Activated CD8-positive, alpha-beta memory T cell treated with anti-CD3 and anti-CD28 coated beads for 36 hours (primary cell): ENCODE measurements around the gene FAM171A1. TPM values are rescaled to one million over a fixed set of nuclear protein-coding genes. Genes with fewer than 3 reads are reported as not detected.
"Not testable (repeated sequence)": the region's sequence is repeated elsewhere in the genome, so short reads cannot be mapped to it uniquely, and the experiment has no call there.

Experiments
- CTCF ChIA-PET: fragments of 350-600 bp; sonication (Branson Sonifier 250); formaldehyde crosslinking; loops from one replicate; lab custom pipeline; 2021; ENCODE audit warnings: antibody characterized with exemption; lab: Charles Lee
- POLR2A ChIA-PET: fragments of 350-600 bp; sonication (Branson Sonifier 250); formaldehyde crosslinking; loops from one replicate; lab custom pipeline; 2021; ENCODE audit warnings: antibody characterized with exemption; lab: Charles Lee
- total RNA-seq, 2 experiments: library from RNA; stranded (reverse); gene quantifications; one replicate each; pipeline ENCODE4 v1.2.3, GENCODE V29; 2021

The FAM171A1 gene
- total RNA-seq, 2 experiments from 2014 or later = 4.3 TPM

DNA sequence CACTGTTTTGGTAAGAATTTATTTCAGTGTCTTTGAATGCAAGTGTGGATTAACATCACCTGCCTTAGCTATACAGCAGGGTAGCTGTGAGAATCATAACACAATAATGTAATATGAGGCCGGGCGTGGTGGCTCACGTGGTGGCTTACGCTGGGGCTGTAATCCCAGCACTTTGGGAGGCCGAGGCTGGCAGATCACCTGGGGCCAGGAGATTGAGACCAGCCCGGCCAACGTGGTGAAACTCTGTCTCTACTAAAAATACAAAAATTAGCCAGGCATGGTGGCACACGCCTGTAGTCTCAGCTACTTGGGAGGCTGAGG lies 168.8 kb downstream of the FAM171A1 start:
- CTCF ChIA-PET = interaction anchor here (0.9 kb wide), 1 partner anchor 10 kb away, joined by 3 read pairs; no protein-coding TSS in a partner anchor
- POLR2A ChIA-PET = not testable (repeated sequence)

DNA sequence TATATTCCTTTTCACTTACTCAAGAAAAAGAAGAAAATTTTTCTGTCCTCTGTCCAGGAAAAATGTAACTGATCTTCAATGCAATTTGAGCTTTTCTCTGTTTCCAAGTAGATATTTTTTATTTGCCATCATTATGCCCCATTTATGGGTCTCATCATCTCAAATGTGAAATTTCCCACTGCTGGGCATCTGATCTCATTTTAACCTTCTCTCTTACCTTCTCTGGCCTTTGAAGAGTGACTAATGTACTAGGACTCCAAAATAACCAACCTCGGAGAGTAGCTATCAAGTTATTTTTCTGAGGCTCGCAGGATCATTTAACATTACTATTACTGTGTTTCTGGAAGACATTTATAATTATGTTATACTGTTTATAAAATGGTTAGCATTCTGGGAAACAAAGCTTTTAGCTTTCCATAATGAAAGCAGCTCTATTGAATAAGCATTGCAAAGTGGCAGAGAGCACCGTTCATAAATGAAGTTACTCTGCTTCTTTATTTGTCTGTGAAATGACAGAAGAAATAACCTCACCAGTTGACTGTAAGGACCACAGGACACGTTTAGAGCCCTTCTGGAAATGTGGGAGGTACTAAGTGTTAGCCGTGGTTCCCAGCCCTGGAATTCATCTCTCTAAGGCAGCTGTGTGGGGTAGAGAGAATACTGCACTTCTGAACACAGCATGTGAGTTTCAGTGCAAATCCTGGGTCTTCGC lies 169.3 kb downstream of the FAM171A1 start:
- ChIA-PET CTCF (no interaction called here), POLR2A (no interaction called here)

DNA sequence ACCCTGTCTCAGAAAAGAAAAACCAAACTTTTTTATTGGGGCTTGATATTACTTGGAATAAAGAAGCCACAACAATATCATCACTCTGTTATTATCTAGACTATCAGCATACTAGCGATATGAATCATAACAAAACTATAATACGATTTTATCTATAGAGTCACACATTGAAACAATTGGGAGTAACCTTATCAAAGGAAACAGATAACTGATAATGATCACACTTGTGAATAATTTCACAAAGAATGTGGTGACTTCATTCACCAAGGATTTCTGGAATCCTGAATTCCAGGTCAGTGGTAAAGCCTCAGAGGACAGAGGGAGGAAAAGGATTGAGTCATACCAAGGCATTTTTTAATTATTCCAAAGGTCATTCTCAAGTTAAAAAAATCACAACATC lies 170.5 kb downstream of the FAM171A1 start:
- ChIA-PET POLR2A (no interaction called here), CTCF (no interaction called here)

DNA sequence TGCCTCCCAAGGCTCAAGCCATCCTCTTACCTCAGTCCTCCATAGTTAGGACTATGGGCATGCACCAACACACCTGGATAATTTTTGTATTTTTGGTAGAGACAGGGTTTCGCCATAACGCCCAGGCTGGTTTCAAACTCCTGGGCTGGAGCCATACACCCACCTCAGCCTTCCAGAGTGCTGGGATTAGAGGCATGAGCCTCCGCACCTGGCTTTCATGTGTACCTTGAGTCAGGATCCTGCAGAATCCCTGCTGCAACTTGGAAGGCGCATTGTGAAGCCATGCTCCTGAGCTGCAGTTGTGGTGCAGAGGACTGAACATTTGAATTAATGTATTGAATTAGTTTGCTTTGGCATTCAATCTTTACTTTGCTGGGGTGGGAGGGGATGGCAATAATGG lies 173.2 kb downstream of the FAM171A1 start:
- ChIA-PET POLR2A (interaction anchor here (0.6 kb wide), 1 partner anchor 36 kb away, joined by 5 read pairs; no protein-coding TSS in a partner anchor), CTCF (interaction anchor here (1.1 kb wide), 1 partner anchor 10 kb away, joined by 3 read pairs; no protein-coding TSS in a partner anchor)

DNA sequence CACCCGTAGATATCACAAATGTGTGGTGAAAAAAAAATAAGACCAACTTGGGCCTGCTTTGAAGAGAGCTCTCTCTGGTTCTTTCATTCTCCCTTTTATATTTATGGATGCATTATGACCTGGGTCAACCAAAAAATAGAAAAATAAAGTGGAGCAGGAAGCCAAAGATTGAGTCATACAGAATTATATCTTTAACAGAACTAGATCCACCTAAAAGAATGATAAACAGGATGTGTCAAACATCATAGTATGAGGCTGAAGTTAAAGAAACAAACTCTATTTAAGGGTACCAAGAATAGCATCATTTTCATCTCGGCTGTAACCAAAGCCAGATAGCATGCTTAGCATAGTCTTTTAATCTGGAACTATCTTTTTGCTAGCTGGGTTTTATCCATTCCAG lies 173.8 kb downstream of the FAM171A1 start:
- POLR2A ChIA-PET = no interaction called here
- CTCF ChIA-PET = interaction anchor here (1.1 kb wide), 1 partner anchor 11 kb away, joined by 3 read pairs; no protein-coding TSS in a partner anchor

DNA sequence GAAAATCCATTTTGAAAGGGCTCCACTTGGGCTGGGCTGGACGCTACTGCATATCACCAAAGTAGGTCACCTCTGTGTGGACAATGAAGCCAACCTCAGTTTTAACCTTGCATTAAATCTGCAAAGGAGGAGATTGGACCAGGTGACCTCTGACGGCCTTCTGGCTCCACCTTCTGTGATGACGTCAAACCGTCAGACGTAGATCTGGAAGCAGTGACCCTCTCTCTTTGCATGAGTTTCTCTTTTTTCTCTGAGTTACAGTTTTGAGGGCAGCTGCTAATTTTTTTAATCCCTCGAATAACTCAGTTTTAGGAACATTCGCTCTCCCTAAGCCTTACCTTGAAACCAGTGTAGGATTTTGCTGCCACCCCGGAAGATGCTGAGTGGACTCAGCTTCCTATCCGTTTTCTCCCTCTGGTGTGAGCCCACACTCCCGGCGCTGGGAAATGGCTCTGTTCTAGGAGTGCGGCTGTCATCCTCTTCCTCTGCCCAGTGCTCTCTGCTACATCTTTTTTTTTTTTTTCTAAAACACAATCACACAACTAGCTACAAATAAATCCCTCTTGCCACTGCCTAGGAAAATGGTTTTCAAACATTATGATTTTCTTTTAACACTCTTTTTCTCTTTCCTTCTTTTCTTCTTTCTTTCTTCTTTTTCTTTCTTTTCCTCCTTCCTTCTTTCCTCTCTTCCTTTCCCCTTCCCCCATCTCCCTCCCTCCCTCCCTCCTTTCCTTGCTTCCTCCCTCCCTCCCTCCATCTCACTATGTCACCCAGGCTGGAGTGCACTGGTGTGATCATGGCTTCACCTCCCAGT lies 174.9 kb downstream of the FAM171A1 start:
- POLR2A ChIA-PET = no interaction called here
- CTCF ChIA-PET = interaction anchor here (0.7 kb wide), 1 partner anchor 51 kb away, joined by 3 read pairs; no protein-coding TSS in a partner anchor

DNA sequence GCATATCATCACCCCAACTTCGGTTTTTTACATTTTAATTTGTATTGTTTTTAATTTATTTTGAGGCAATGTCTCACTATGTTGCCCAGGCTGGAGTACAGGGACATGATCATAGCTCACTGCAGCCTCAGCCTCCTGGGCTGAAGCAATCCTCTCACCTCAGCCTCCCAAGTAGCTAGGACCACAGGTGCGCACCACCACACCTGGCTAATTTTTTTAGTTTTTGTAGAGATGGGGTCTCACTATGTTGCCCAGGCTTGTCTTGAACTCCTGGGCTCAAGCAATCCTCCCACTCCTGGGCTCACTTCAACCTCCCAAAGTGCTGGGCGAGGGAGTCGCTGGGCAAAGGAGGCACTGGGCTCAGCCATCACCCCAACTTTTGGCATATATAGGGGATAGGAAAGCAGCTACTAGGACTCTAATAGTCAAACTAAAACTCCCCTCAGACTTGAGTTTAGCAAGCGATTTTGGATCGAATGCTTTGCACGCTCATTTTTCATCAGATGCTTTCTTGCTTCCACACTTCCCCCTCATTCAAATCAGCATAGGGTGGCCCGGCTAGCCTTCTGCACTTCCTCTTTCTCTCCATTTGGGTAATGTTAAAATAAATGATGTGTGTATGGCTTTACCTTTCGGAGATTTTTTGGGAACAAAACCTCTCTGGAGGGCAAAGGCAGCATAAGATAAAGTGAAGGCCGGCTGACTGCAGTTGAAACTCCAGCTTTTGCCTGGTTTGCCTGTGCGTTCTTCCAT lies 181.8 kb downstream of the FAM171A1 start:
- ChIA-PET POLR2A (no interaction called here), CTCF (interaction anchor here (1.2 kb wide), 1 partner anchor 15 kb away, joined by 4 read pairs; no protein-coding TSS in a partner anchor)

DNA sequence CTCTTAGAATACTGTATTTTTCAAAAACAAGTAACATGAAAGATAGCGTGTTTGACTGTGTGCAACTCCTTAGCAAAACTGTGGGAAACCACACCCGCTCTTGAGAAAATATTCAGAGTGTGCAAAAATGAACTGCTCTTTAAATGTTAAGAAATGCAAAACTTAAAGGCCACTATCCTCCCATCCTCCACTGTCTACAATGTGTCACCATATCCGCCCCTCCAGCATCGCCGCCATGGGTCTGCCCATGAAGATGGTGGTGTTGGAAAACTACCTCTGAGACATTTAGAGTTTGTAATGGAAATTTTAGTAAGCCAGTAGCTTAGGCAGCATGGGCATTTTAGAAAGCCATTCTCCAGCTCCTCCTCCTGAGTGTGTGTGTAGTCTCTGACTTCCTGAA lies 182.5 kb downstream of the FAM171A1 start:
- ChIA-PET CTCF (interaction anchor here (1.2 kb wide), 1 partner anchor 14 kb away, joined by 4 read pairs; no protein-coding TSS in a partner anchor), POLR2A (no interaction called here)

DNA sequence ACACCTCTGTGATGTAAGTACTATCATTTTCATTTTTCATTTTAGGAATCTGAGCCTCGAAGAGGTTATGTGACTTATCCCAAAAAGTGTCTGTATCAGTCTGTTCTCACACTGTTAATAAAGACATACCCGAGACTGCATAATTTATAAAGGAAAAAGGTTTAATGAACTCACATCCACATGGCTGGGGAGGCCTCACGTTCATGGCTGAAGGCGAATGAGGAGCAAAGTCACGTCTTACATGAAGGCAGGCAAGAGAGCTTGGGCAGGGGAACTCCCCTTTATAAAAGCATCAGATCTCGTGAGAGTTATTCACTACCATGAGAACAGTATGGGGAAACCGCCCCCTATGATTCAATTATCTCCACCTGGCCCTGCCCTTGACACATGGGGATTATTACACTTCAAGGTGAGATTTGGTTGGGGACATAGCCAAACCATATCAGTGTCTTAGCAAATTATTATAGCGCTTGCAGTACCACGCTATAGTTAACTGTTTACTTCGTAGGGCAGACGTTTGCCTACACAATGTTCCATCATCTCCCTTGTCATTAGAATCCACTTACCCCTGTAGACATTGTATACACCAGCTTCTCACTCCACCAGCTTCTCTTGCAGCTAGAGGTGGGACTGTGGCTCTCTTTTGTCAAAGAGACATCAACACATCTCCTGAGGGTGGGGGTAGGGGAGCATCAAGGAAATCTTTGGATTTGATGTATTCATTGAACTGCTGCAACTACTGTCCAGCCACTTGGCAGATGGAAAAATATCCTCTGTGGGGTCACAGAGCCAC lies 187.2 kb downstream of the FAM171A1 start:
- ChIA-PET CTCF (no interaction called here), POLR2A (no interaction called here)

DNA sequence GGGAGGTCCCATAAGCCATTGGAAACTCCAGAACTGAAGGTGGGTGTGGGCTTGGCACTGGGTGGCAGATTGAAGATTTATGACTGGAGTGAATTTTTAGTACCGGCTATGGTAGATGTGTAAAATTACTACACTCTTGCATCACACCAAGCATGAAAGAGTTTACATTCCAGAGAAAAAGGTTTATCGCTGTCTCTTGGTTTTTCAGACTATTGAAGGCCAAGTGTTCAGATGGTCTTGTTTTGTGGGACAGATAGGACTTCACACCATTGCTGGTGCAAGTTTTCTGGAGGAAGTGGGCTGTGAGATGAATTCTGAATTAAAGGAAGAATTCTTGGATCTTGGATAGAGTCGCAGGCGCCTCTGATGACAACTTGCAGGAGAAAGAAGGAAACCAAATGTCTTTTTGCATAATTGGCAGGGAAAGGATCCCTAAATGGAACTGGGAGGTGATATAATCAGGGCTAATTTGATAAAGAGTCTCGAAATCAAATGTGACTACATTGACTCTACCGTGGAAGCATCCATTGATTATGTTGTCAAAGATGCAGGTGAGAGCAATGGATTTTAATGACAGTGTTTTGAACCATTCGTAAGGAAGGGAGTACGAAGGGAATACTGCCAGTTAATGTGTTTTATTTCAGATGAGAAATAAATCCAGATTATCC lies 188.4 kb downstream of the FAM171A1 start:
- ChIA-PET CTCF (no interaction called here), POLR2A (no interaction called here)

DNA sequence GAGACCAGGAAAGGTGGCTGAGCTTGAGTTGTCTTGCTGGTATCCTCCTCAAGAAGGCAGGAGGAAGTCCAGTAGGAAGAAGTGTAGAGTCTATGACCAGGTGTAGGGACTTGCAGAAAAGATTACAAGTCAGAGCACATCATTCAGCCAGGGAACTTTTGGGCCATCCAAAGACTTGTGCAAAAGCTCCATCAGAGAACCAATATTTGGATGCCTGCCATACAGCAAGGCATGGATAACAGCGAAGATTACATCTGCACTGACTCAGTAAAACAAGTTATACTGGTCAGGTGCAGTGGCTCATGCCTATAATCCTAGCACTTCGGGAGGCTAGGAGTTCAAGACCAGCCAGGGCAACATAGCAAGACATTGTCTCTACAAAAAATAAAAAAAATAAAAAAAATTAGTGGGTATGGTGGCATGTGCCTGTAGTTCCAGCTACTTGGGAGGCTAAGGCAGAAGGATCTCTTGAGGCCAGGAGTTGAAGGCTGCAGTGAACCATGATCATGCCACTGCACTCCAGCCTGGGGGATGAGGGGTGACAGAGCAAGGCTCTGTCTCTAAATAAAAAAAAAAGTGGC lies 189.4 kb downstream of the FAM171A1 start:
- CTCF ChIA-PET = no interaction called here
- POLR2A ChIA-PET = no interaction called here

DNA sequence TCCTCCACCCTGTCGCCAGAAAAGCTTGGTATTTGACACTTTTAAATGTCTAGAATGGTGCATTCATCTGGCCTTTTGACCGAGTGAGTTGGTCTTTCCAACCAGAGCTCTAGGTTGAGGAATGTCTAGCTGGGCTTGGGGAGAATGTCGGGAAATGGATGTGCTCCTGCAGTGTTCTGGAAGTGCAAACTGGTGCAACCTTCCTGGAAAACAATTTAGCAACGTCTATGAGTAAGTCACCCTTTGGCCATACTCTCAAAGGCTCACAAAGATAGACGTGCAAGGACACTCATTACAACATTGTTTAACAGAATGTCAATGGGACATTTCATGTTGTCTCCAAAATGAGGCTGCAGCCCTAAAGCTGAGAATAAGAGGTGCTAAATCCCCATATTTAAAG lies 190.4 kb downstream of the FAM171A1 start:
- CTCF ChIA-PET = no interaction called here
- POLR2A ChIA-PET = no interaction called here

DNA sequence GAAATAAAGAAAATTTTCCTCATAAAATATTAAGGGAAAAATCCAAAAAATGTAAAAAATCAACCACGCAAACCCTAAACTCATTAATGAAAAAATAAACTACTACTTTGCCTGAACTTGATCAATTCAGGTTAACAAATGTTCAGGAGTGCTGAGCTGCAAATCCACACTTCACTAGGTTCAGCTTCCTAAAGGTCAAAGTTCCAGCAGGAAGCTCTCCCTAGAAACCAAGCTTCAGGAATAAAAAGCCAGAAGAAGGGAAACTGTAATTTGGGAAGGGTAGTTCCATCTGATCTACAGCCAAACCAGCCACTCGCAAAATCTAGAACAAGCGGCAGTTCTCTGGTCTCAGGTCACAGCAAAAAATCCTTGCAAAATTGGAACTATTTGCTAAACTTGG lies 194.8 kb downstream of the FAM171A1 start:
- POLR2A ChIA-PET = no interaction called here
- CTCF ChIA-PET = no interaction called here

DNA sequence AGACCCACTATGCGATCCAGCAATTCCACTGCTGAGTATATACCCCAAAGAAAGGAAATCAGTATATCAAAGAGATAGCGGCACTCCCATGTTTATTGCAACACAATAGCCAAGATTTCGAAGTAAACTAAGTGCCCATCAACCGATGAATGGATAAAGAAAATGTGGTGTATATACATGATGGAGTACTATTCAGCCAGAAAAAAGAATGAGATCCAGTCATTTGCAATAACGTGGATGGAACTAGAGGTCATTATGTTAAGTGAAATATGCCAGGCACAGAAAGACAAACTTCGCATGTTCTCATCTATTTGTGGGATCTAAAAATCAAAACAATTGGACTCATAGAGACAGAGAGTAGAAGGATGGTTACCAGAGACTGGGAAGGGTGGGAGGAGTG lies 195.5 kb downstream of the FAM171A1 start:
- ChIA-PET CTCF (no interaction called here), POLR2A (no interaction called here)

DNA sequence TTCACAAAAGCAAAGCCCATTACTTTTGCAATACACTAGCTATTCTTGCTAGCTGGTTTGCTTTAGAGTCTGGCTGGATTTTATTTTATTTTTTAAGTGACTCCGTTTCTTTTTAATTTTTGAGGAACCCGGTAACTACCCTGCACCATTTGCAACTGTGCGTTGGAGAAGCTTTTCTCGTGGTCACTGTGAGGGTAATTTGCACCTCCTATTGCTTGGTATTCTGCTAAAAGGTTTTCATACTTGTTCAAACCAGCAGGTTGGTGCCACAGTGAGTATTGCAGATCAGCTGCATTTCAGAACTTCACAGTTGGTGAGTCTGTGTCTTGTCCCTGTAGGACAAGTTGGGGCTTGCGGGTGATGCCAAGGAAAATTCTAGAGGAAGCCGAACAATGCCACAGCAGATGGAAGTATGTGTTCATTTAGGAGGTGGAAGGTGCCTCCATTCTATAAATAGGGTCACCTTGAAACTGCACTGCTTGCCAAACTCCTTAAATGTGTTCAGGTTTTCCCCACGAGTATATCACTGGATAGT lies 198.7 kb downstream of the FAM171A1 start:
- POLR2A ChIA-PET = no interaction called here
- CTCF ChIA-PET = interaction anchor here (1.2 kb wide), 1 partner anchor 20 kb away, joined by 3 read pairs; no protein-coding TSS in a partner anchor

DNA sequence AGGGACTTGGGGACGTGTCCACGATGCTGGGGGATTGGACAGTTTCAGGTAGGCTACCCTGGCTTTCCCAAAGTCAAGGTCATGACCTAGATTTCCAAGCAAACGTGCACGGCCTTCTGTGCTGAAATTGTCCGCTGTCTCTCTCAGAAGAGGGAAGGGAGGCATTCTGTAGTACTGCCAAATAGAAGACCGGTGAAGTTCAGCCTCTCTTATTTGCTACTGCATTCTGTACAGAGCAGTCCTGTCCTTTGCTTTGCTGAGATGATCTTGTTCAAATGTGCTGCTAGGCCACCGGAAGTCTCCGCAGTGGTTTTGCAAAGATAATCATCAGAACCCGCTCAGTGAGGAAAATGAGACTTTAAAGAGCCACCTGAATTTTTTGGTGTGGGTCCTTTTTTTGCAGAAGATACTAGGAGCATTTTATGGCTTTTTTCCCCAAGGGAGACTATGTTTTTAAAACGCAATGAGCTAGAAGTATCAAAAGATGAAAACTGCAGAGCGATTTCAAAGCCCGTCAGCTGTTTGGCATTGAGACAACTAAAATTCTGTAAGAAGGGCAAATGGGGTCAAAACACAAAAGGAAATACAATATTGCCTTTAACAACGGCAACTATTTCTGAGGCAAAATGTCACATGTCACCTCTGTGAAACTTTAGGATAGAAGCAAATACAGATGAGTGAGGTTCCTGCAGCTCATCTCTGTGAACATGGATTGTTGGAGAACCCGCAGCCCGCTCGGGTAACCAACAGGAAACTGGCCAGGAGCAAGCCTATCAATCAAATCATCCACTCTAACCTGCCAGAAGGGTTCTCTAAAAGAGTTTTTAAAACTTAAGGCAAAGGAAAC lies 201.3 kb downstream of the FAM171A1 start:
- ChIA-PET POLR2A (interaction anchor here (0.7 to 1.0 kb wide), 3 partner anchors 38 to 1797 kb away, joined by 3 to 5 read pairs (median 3); no protein-coding TSS in a partner anchor), CTCF (interaction anchor here (1.0 kb wide), 1 partner anchor 202 kb away, joined by 3 read pairs; no protein-coding TSS in a partner anchor)
